OCI-LY7 (cell line): ENCODE measurements around the gene CEP295NL.

Experiments used
- CTCF ChIP-seq: fragments of 200-600 bp; sonication (generic); conservative IDR thresholded peaks from 2 replicates; pipeline ENCODE4 v1.5.1; 2014; ENCODE audit warnings: mild to moderate bottlenecking, antibody characterized with exemption, low read length, moderate library complexity, mixed read lengths
- EZH2phosphoT487 ChIP-seq: fragments of 200-600 bp; sonication (generic); IDR thresholded peaks from 2 replicates; pipeline ENCODE4 v1.6.1; 2018; ENCODE audit warnings: low read depth, borderline replicate concordance, mild to moderate bottlenecking, mixed run types, antibody characterized with exemption, low read length, moderate library complexity, mixed read lengths

GRCh38 chr17:78892520-78892919 is 10.5 kb downstream of the CEP295NL start:
- TF ChIP-seq CTCF (no peak), EZH2phosphoT487 (no peak)
